Suprapubic skin (tissue), 3 donors: ENCODE measurements around the gene TXNL4A.

ENCODE experiments used
- POLR2AphosphoS5 ChIP-seq, 3 donors: sonication (generic); formaldehyde crosslinking; IDR thresholded peaks; one replicate each; pipeline ENCODE4 v1.6.1; 2017; ENCODE audit warnings: antibody characterized with exemption in 3 of 3
- TF ChIP-seq, protein P1 (sequence below), 2 donors: fragments of 200-600 bp in 1 of 2; fragments of 450-650 bp in 1 of 2; sonication (generic) in 1 of 2; IDR thresholded peaks; one replicate each; pipeline ENCODE4 v1.5.1; 2016 to 2019; ENCODE audit warnings: antibody characterized with exemption in 2 of 2, mild to moderate bottlenecking in 1 of 2, moderate library complexity in 1 of 2

DNA sequence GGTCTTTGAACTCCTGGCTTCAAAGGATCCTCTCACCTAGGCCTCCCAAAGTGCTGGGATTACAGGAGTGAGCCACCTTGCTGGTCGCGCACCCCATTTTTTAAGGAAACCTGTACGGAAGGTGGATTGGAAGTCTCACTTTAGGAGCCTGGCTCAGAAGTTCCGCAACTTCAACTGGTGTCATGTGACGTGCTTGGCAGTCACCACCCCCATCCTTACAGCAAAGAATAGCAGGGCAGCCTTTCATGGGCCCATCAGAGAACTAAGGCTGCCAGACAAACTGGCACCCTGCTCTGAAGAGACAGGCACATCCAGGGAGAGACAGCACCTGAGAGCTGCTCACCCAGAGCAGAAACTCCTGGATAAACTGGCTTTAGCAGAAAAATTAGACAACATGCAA lies 33.6 kb downstream of the TXNL4A start:
- TF ChIP-seq, protein P1, sequence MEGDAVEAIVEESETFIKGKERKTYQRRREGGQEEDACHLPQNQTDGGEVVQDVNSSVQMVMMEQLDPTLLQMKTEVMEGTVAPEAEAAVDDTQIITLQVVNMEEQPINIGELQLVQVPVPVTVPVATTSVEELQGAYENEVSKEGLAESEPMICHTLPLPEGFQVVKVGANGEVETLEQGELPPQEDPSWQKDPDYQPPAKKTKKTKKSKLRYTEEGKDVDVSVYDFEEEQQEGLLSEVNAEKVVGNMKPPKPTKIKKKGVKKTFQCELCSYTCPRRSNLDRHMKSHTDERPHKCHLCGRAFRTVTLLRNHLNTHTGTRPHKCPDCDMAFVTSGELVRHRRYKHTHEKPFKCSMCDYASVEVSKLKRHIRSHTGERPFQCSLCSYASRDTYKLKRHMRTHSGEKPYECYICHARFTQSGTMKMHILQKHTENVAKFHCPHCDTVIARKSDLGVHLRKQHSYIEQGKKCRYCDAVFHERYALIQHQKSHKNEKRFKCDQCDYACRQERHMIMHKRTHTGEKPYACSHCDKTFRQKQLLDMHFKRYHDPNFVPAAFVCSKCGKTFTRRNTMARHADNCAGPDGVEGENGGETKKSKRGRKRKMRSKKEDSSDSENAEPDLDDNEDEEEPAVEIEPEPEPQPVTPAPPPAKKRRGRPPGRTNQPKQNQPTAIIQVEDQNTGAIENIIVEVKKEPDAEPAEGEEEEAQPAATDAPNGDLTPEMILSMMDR (IDR thresholded peaks at IDR 0.05): no peak
- no peak for TF ChIP-seq POLR2AphosphoS5 (IDR thresholded peaks at IDR 0.05)
